IMR-90 (cell line): ENCODE results near the gene AHCYL1.

ENCODE experiments used
- BHLHE40 ChIP-seq: fragments of 150-350 bp; IDR thresholded peaks from 2 replicates; pipeline ENCODE4 v1.6.1; 2016; ENCODE audit warnings: mild to moderate bottlenecking, low read depth, low read length
- CEBPB ChIP-seq: IDR thresholded peaks from 2 replicates; pipeline ENCODE4 v1.6.1; 2012; ENCODE audit warnings: low read depth, low read length, improper control_type of control experiment
- CTCF ChIP-seq: conservative IDR thresholded peaks from 2 replicates; pipeline ENCODE4 v1.5.1; 2012; ENCODE audit warnings: mild to moderate bottlenecking, low read depth, low read length, improper control_type of control experiment
- MAFK ChIP-seq: IDR thresholded peaks from 2 replicates; pipeline ENCODE4 v1.6.1; 2012; ENCODE audit warnings: low read depth, low read length, improper control_type of control experiment
- MXI1 ChIP-seq: IDR thresholded peaks from 2 replicates; pipeline ENCODE4 v1.6.1; 2012; ENCODE audit warnings: low read depth, mild to moderate bottlenecking, low read length, moderate library complexity, borderline replicate concordance
- POLR2A ChIP-seq: IDR thresholded peaks from 2 replicates; pipeline ENCODE4 v1.6.1; 2012; ENCODE audit warnings: mild to moderate bottlenecking, low read depth, low read length
- RAD21 ChIP-seq: IDR thresholded peaks from 2 replicates; pipeline ENCODE4 v1.6.1; 2012; ENCODE audit warnings: low read length, improper control_type of control experiment
- RFX5 ChIP-seq: IDR thresholded peaks from 2 replicates; pipeline ENCODE4 v1.8.0; 2012; ENCODE audit warnings: low read depth, mild to moderate bottlenecking, low read length, moderate library complexity
- USF2 ChIP-seq: fragments of 150-350 bp; IDR thresholded peaks from 2 replicates; pipeline ENCODE4 v1.6.1; 2017; ENCODE audit warnings: mild to moderate bottlenecking, antibody characterized with exemption, low read length, low read depth

- TF ChIP-seq CTCF (peak; percentile 52), BHLHE40 (no peak), MAFK (no peak), POLR2A (no peak), USF2 (no peak), RAD21 (no peak), CEBPB (no peak), MXI1 (no peak), RFX5 (no peak)
Measured at GRCh38 chr1:110060034-110060661, 75.6 kb downstream of the AHCYL1 start.
